Psoas muscle (tissue), 8 donors: ENCODE data around the gene EPN1. TPM values are rescaled to one million over a fixed set of nuclear protein-coding genes. Genes with fewer than 3 reads are reported as not detected.

Source experiments
- ATAC-seq, 4 donors: fragments of 200-7000 bp; cut with Tn5 transposase; one replicate each; pipeline ENCODE4 v1.9.1; 2020; ENCODE audit warnings: moderate library complexity in 3 of 4, mild to moderate bottlenecking in 2 of 4
- DNase-seq, 2 donors: peaks; one replicate each; pipeline ENCODE4 v3.0.0-alpha.2; 2020
- H3K27ac ChIP-seq: fragments of 200-600 bp; one replicate; pipeline ENCODE4 v1.8.0; 2022
- H3K27me3 ChIP-seq, 3 donors: fragments of 200-600 bp in 1 of 3; one replicate each; pipeline versions ENCODE4 v1.6.1 to v1.8.0; 2013 to 2022; ENCODE audit warnings: low read length in 2 of 3, mild to moderate bottlenecking in 2 of 3, moderate library complexity in 1 of 3; ENCODE audit not compliant: insufficient read depth in 3 of 3
- H3K36me3 ChIP-seq, 2 donors: fragments of 200-600 bp in 1 of 2; one replicate each; pipeline versions ENCODE4 v1.6.1 to v1.8.0; 2013 to 2022; ENCODE audit warnings: low read depth in 1 of 2, mild to moderate bottlenecking in 1 of 2, moderate library complexity in 1 of 2; ENCODE audit not compliant: insufficient read depth in 1 of 2
- H3K4me1 ChIP-seq: fragments of 200-600 bp; one replicate; pipeline ENCODE4 v1.8.0; 2022
- H3K4me3 ChIP-seq: fragments of 200-600 bp; one replicate; pipeline ENCODE4 v1.8.0; 2022; ENCODE audit warnings: mild to moderate bottlenecking
- H3K9me3 ChIP-seq: fragments of 200-600 bp; one replicate; pipeline ENCODE4 v1.8.0; 2022
- WGBS, 3 donors: extraction: QIAGEN DNeasy Blood & Tissue Kit; methylation state at CpG; one replicate each; pipeline versions ENCODE4 v1.1.6 to v1.1.7; 2013; 5-methylcytosine and 5-hydroxymethylcytosine counted together
- intact Hi-C, 2 donors: fragments of 100-400 bp; cut with DNase I; formaldehyde crosslinking; loops; one replicate each; pipeline versions ENCODE4 v1.11.0 to v1.14.2; 2022
- polyA plus RNA-seq, 3 donors: library from polyadenylated mRNA; stranded (reverse); fragments of 200-250 nt; gene quantifications; one replicate each; pipeline ENCODE4 v1.2.3, GENCODE V29; 2013
- total RNA-seq, 4 donors: library from RNA; stranded (reverse); fragmentation: NEBNext Ultra II Directional in 2 of 4; extraction: Animal tissue kit (Norgen Biotek cat#: 25700) in 2 of 4; gene quantifications; one replicate each; pipeline versions ENCODE4 v1.2.1 to v1.2.4, GENCODE V29; 2021 to 2023
- TF ChIP-seq, protein P1 (sequence below): fragments of 200-600 bp; IDR thresholded peaks from one replicate; pipeline ENCODE4 v1.8.0; 2022; ENCODE audit warnings: antibody characterized with exemption
- donor health status: healthy with polysubstance abuse.
- donor health status: DM: no; HTN: no; CAD: no; lungs with moderate emphysema.
- donor health status: Bipolar disorder and iron deficiency.
- donor health status: healthy.
- donor health status: DM: yes; HTN: yes; CAD: no.
- donor health status: DM: no; HTN: no; CAD: no.
- donor health status: DM: no; HTN: no; CAD: no.
- donor health status: DM: yes; HTN: yes; CAD: no.

The EPN1 gene
- total and polyA plus RNA-seq, 7 donors: 113 to 211 (median 126) TPM

DNA sequence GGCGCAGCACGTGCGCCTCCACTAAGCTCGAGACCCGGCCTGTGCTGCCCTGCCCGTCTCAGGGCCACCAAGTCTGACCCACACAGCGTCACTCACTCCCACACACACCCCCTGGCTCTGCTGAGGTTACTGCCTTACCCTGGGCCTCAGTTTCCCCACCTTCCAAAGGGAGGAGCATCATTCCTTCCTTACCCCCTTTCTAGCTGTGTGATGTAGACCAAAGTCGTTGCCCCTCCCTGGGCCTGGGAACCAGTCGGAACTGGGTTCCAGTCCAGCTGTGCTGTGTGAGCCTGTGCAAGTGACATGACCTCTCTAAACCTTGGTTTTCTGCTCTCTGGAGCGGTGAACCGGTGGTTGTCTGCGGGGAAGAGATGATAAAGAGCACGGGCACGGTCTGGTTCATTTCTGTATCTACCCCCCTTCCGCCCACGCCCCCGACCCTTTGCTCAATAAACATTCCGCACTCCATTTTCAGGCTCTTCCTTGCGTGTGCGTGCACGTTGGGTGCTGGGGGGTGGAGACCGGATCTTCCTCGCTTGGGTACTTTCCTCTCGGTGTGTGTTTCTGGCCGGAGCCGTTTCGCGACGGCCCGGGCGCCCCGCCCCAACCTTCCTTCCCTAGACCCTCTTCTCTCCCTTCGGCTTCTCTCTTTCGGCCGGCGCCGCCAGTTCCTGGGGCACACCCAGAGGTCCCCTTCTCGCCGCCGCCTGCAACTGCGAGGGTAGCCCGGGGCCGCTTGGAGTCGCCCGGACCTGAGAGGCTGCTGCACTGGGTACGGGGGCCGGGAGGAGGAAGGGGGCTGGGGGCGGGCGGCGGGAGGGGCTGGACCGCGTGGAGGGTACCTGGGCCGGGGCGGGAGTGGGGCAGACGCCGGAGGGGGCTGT is 31.8 kb upstream of the EPN1 start, which contains the start of gene ZNF581:
TSS of gene ZNF581 (plus strand) at position 647 of the 884 bp plus-strand sequence. CDS start 923 bp downstream, outside the sequence.
- peak; percentile 43 to 54 (median 48) for ATAC-seq
- Histone ChIP-seq H3K27ac (peak within 1 kb of the TSS; percentile 79), H3K4me3 (peak within 1 kb of the TSS; percentile 87), H3K27me3 (no peaks in the 10 kb centered on the region), H3K4me1 (peaks cover 47% of the 10 kb centered on the region), H3K9me3 (no peaks in the 10 kb centered on the region), H3K36me3 (peaks cover 0 to 16% of the 10 kb centered on the region in 2 donors)
- intact Hi-C loops: no loop called here
- TF ChIP-seq, protein P1, sequence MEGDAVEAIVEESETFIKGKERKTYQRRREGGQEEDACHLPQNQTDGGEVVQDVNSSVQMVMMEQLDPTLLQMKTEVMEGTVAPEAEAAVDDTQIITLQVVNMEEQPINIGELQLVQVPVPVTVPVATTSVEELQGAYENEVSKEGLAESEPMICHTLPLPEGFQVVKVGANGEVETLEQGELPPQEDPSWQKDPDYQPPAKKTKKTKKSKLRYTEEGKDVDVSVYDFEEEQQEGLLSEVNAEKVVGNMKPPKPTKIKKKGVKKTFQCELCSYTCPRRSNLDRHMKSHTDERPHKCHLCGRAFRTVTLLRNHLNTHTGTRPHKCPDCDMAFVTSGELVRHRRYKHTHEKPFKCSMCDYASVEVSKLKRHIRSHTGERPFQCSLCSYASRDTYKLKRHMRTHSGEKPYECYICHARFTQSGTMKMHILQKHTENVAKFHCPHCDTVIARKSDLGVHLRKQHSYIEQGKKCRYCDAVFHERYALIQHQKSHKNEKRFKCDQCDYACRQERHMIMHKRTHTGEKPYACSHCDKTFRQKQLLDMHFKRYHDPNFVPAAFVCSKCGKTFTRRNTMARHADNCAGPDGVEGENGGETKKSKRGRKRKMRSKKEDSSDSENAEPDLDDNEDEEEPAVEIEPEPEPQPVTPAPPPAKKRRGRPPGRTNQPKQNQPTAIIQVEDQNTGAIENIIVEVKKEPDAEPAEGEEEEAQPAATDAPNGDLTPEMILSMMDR: no peak
- peak; percentile 78 to 83 for DNase-seq
- 1 to 4% (median 3%) methylated on average over 42 to 55 of the region's 56 CpGs for WGBS, 3 donors

DNA sequence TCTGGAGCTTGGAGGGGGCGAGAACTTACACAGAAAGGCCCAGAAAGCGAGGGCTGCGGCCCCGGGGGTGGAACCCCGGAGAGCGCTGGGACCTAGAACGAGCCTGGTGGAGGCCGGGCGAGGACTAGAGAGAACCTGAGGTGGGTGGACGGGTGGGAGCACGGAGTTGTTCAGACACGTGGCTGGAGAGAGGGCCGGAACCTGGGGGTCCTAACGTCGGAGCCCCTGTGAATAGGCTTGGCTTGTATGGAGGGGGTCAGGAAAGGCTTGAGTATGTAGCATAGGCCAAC is 31.2 kb upstream of the EPN1 start:
- intact Hi-C loops: no loop called here
- DNase-seq: no peak
- peak overlapping the region; percentile 87 for H3K4me3 ChIP-seq
- TF ChIP-seq, protein P1: no peak
- peaks cover 52% of the 10 kb centered on the region for H3K4me1 ChIP-seq
- peaks cover 0 to 16% of the 10 kb centered on the region in 2 donors for H3K36me3 ChIP-seq
- H3K9me3 ChIP-seq: no peaks in the 10 kb centered on the region
- peak overlapping the region; percentile 79 for H3K27ac ChIP-seq
- H3K27me3 ChIP-seq: no peaks in the 10 kb centered on the region
- ATAC-seq: no peak
- WGBS, 3 donors: 0 to 1% (median 0%) methylated on average over 14 to 15 of the region's 15 CpGs

DNA sequence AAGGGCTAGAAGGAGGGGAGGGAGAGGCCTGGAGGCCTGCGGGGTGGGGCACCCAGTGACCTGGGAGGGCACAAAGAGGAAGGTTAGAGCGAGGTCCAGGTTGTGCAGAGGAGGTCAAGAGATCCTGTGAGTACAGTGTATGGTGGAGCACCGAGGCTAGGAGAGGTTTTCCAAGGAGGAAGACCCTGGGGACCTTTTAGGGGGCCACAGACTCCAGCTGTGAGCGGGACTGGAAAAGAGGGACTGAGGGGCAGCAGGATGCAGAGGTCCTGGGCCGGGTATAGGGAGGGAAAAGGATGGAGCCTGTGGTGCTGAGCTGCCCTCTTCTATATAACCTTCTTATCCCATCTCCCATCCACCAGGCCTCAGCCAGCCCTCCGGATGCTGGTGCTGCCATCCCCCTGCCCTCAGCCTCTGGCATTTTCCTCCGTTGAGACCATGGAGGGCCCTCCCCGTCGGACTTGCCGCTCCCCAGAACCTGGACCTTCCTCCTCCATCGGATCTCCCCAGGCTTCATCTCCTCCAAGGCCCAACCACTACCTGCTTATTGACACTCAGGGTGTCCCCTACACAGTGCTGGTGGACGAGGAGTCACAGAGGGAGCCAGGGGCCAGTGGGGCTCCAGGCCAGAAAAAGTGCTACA is 30.7 kb upstream of the EPN1 start:
- H3K9me3 ChIP-seq: no peaks in the 10 kb centered on the region
- no peak for DNase-seq
- peaks cover 0 to 16% of the 10 kb centered on the region in 2 donors for H3K36me3 ChIP-seq
- intact Hi-C loops: no loop called here
- ATAC-seq: no peak
- H3K4me3 ChIP-seq: peak overlapping the region; percentile 87
- 39 to 45% (median 45%) methylated on average over 11 to 12 of the region's 12 CpGs for WGBS, 3 donors
- peak overlapping the region; percentile 79 for H3K27ac ChIP-seq
- H3K27me3 ChIP-seq: no peaks in the 10 kb centered on the region
- H3K4me1 ChIP-seq: peaks cover 50% of the 10 kb centered on the region
- TF ChIP-seq, protein P1: no peak

DNA sequence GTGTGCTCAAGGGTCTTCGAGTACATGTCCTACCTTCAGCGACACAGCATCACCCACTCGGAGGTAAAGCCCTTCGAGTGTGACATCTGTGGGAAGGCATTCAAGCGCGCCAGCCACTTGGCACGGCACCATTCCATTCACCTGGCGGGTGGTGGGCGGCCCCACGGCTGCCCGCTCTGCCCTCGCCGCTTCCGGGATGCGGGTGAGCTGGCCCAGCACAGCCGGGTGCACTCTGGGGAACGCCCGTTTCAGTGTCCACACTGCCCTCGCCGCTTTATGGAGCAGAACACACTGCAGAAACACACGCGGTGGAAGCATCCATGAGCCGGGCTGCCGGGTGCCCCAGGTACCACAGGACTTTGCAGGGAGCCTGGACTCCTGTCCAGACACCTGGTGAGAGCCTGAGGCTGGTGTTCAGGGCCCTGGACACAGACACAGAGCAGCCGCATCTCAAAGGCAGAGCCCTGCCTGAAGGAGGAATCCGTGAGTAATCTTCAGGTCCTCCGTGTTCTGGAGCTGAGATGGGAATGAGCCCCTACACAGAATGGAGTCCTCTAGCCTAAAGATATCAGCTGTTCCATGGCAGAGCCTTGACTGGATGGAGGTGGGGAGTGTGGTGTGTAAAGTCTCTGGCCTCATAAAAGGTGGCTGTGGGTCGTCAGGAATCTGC is 30.0 kb upstream of the EPN1 start:
- H3K27me3 ChIP-seq: no peaks in the 10 kb centered on the region
- no peaks in the 10 kb centered on the region for H3K9me3 ChIP-seq
- no peak for ATAC-seq
- H3K36me3 ChIP-seq: peaks cover 0 to 16% of the 10 kb centered on the region in 2 donors
- WGBS, 3 donors: 81 to 83% (median 82%) methylated on average over 28 of the region's 28 CpGs
- DNase-seq: no peak
- peak overlapping the region; percentile 79 for H3K27ac ChIP-seq
- TF ChIP-seq, protein P1: no peak
- intact Hi-C loops: no loop called here
- H3K4me1 ChIP-seq: peaks cover 44% of the 10 kb centered on the region
- H3K4me3 ChIP-seq: peak overlapping the region; percentile 87
